Mesendoderm (in vitro differentiated cells): ENCODE results near the gene ANKS3.
A peak's percentile ranks its signal among the peaks of the same experiment; 100 is the strongest.

Source experiments
- DNase-seq: peaks from one replicate; pipeline ENCODE4 v3.0.0; 2013
- H2AK5ac ChIP-seq: 2 replicates; pipeline ENCODE4 v1.6.1; 2013; ENCODE audit warnings: low read length, inconsistent platforms
- H2BK120ac ChIP-seq: 2 replicates; pipeline ENCODE4 v1.6.1; 2013; ENCODE audit warnings: low read depth, mild to moderate bottlenecking, low read length, moderate library complexity, mixed read lengths
- H2BK15ac ChIP-seq: replicated peaks from 2 replicates; pipeline ENCODE4 v1.6.1; 2013; ENCODE audit warnings: low read depth, mild to moderate bottlenecking, moderate library complexity
- H2BK5ac ChIP-seq: 2 replicates; pipeline ENCODE4 v1.6.1; 2013; ENCODE audit warnings: low read length, inconsistent platforms
- H3K18ac ChIP-seq: 2 replicates; pipeline ENCODE4 v1.6.1; 2013; ENCODE audit warnings: mild to moderate bottlenecking, low read length, mixed read lengths
- H3K23ac ChIP-seq: one replicate; pipeline ENCODE4 v1.6.1; 2013; ENCODE audit warnings: low read length
- H3K27ac ChIP-seq: 2 replicates; pipeline ENCODE4 v1.5.1; 2013; ENCODE audit warnings: low read depth, mild to moderate bottlenecking, inconsistent platforms, low read length, moderate library complexity
- H3K27me3 ChIP-seq: 2 replicates; pipeline ENCODE4 v1.6.1; 2013; ENCODE audit warnings: low read length, control low read depth, mild to moderate bottlenecking, inconsistent platforms; ENCODE audit not compliant: insufficient read depth, poor library complexity
- H3K36me3 ChIP-seq: 2 replicates; pipeline ENCODE4 v1.6.1; 2013; ENCODE audit warnings: low read length, inconsistent platforms; ENCODE audit not compliant: control insufficient read depth, insufficient read depth
- H3K4ac ChIP-seq: one replicate; pipeline ENCODE4 v1.6.1; 2013; ENCODE audit warnings: low read depth, mild to moderate bottlenecking, low read length, moderate library complexity
- H3K4me1 ChIP-seq: 2 replicates; pipeline ENCODE4 v1.6.1; 2013; ENCODE audit warnings: low read depth, low read length, inconsistent platforms; ENCODE audit not compliant: control insufficient read depth
- H3K4me2 ChIP-seq: 2 replicates; pipeline ENCODE4 v1.6.1; 2013; ENCODE audit warnings: low read length
- H3K4me3 ChIP-seq: 2 replicates; pipeline ENCODE4 v1.5.1; 2013; ENCODE audit warnings: mild to moderate bottlenecking, low read length
- H3K56ac ChIP-seq: one replicate; pipeline ENCODE4 v1.6.1; 2013; ENCODE audit warnings: low read length
- H3K79me1 ChIP-seq: 2 replicates; pipeline ENCODE4 v1.6.1; 2013; ENCODE audit warnings: low read length, inconsistent platforms
- H3K79me2 ChIP-seq: 2 replicates; pipeline ENCODE4 v1.6.1; 2013; ENCODE audit warnings: mild to moderate bottlenecking, low read length; ENCODE audit not compliant: control insufficient read depth, insufficient read depth
- H3K9ac ChIP-seq: 2 replicates; pipeline ENCODE4 v1.6.1; 2013; ENCODE audit warnings: low read length, inconsistent platforms
- H4K5ac ChIP-seq: one replicate; pipeline ENCODE4 v1.6.1; 2013; ENCODE audit warnings: low read length
- H4K8ac ChIP-seq: one replicate; pipeline ENCODE4 v1.6.1; 2013; ENCODE audit warnings: low read depth, mild to moderate bottlenecking, control low read depth, low read length, moderate library complexity
- WGBS: extraction: QIAGEN DNeasy Blood & Tissue Kit; methylation state at CpG from one replicate; pipeline ENCODE4 v1.1.7; 2013; ENCODE audit warnings: low lambda C conversion rate, missing lambda C conversion rate; ENCODE audit not compliant: insufficient coverage; ENCODE audit errors: extremely low coverage; 5-methylcytosine and 5-hydroxymethylcytosine counted together

The ANKS3 gene

DNA sequence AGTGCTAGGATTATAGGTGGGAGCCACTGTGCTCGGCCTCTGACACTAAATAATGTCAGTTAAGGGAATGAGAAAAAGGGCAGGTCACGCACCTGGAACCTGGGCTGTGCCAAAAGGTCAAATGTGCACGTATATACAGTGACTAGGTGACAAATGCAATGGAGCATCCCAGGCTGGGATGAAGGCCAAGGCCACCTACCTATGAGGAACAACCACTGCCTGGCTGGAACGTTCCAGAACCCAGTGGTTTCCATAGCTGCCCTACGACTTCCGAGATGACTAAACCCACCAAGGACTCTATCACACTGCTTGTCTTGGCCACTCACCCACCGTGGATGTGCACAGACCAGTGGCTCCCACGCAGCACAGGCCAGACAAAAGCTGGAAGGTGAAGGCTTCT, 16.8 kb upstream of the ANKS3 start:
- Histone ChIP-seq H2BK15ac (no peak overlapping the region), H4K5ac (no peak overlapping the region), H2BK120ac (no peak overlapping the region), H4K8ac (no peak overlapping the region), H3K56ac (no peak overlapping the region), H3K27ac (no peak overlapping the region), H3K18ac (no peak overlapping the region), H3K23ac (no peak overlapping the region), H3K9ac (no peak overlapping the region), H3K4me2 (no peak overlapping the region), H3K4me3 (no peak overlapping the region), H3K79me2 (no peaks in the 10 kb centered on the region), H2AK5ac (no peak overlapping the region), H3K36me3 (peaks cover 8% of the 10 kb centered on the region), H3K27me3 (no peaks in the 10 kb centered on the region), H3K79me1 (peaks cover 2% of the 10 kb centered on the region), H3K4me1 (no peaks in the 10 kb centered on the region), H3K4ac (no peak overlapping the region), H2BK5ac (no peak overlapping the region)
- no CpG with 5 or more reads among the region's 8 CpGs for WGBS
- no peak for DNase-seq

GRCh38 chr16:4749700-4750257, 15.7 kb upstream of the ANKS3 start:
- no peaks in the 10 kb centered on the region for H3K79me1 ChIP-seq
- H3K23ac ChIP-seq = no peak overlapping the region
- DNase-seq = no peak
- no peak overlapping the region for H4K8ac ChIP-seq
- H3K56ac ChIP-seq = no peak overlapping the region
- no peak overlapping the region for H3K9ac ChIP-seq
- H3K79me2 ChIP-seq = no peaks in the 10 kb centered on the region
- no peak overlapping the region for H3K4ac ChIP-seq
- H2AK5ac ChIP-seq = no peak overlapping the region
- no peak overlapping the region for H2BK15ac ChIP-seq
- H3K27ac ChIP-seq = no peak overlapping the region
- WGBS = no CpG with 5 or more reads among the region's 10 CpGs
- no peak overlapping the region for H2BK5ac ChIP-seq
- H3K4me1 ChIP-seq = no peaks in the 10 kb centered on the region
- H2BK120ac ChIP-seq = no peak overlapping the region
- no peak overlapping the region for H3K18ac ChIP-seq
- no peaks in the 10 kb centered on the region for H3K27me3 ChIP-seq
- peaks cover 6% of the 10 kb centered on the region for H3K36me3 ChIP-seq
- H4K5ac ChIP-seq = no peak overlapping the region
- no peak overlapping the region for H3K4me3 ChIP-seq
- H3K4me2 ChIP-seq = no peak overlapping the region

- Histone ChIP-seq H3K27ac (no peak overlapping the region), H4K5ac (no peak overlapping the region), H3K9ac (no peak overlapping the region), H2BK120ac (no peak overlapping the region), H3K18ac (no peak overlapping the region), H2BK15ac (no peak overlapping the region), H3K79me2 (no peaks in the 10 kb centered on the region), H3K27me3 (no peaks in the 10 kb centered on the region), H3K4me3 (no peak overlapping the region), H3K4me2 (no peak overlapping the region), H4K8ac (no peak overlapping the region), H2AK5ac (no peak overlapping the region), H3K4me1 (no peaks in the 10 kb centered on the region), H3K56ac (no peak overlapping the region), H3K36me3 (peaks cover 4% of the 10 kb centered on the region), H3K4ac (no peak overlapping the region), H2BK5ac (no peak overlapping the region), H3K23ac (no peak overlapping the region), H3K79me1 (no peaks in the 10 kb centered on the region)
- DNase-seq = no peak
- WGBS = no CpG with 5 or more reads among the region's 16 CpGs
These were observed 14.8 kb upstream of the ANKS3 start for GRCh38 chr16:4748682-4749411.

DNA sequence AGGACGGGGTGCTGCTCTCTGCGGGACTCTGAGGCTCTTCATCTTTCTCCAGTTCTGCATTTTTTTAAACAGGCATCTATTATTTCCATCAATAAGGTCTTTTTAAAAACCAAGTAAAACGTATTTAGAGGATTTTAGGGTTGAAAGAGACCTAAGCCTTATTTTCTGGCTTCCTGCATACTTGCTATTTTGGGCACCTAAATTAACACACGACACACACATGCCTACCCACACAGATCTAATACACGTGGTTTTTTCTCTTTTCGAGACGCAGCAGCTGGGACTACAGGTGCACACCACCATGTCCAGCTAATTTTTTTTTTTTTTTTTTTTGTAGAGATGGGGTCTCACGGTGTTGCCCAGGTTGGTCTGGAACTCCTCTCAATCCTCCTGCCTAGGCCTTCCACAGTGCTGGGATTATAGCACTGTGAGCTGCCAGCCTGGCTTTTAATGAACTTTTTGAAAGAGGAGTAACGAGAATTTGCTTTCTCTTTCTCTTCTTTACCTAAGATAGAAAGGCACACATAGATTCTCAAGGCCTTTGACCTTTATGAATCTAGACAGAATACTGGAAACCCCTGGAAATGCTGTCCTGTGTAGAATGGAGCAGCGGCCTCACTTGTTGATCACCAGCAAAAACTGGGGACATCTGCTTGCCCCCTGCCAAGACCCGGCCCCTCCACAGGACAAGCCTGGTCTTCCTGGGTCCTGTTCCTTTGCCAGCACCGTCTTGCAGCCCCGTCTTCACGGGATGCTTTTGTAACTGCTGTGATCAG, 14.0 kb upstream of the ANKS3 start:
- no peak overlapping the region for H4K5ac ChIP-seq
- H4K8ac ChIP-seq = no peak overlapping the region
- H3K23ac ChIP-seq = no peak overlapping the region
- H3K36me3 ChIP-seq = peaks cover 3% of the 10 kb centered on the region
- no peak overlapping the region for H2BK5ac ChIP-seq
- H3K79me1 ChIP-seq = no peaks in the 10 kb centered on the region
- no peak for DNase-seq
- no peak overlapping the region for H3K18ac ChIP-seq
- no peak overlapping the region for H3K9ac ChIP-seq
- WGBS = no CpG with 5 or more reads among the region's 14 CpGs
- no peaks in the 10 kb centered on the region for H3K79me2 ChIP-seq
- no peak overlapping the region for H3K4ac ChIP-seq
- no peaks in the 10 kb centered on the region for H3K27me3 ChIP-seq
- no peak overlapping the region for H3K27ac ChIP-seq
- H2BK120ac ChIP-seq = no peak overlapping the region
- no peak overlapping the region for H3K4me3 ChIP-seq
- no peaks in the 10 kb centered on the region for H3K4me1 ChIP-seq
- no peak overlapping the region for H3K4me2 ChIP-seq
- H2BK15ac ChIP-seq = no peak overlapping the region
- H3K56ac ChIP-seq = no peak overlapping the region
- H2AK5ac ChIP-seq = no peak overlapping the region

DNA sequence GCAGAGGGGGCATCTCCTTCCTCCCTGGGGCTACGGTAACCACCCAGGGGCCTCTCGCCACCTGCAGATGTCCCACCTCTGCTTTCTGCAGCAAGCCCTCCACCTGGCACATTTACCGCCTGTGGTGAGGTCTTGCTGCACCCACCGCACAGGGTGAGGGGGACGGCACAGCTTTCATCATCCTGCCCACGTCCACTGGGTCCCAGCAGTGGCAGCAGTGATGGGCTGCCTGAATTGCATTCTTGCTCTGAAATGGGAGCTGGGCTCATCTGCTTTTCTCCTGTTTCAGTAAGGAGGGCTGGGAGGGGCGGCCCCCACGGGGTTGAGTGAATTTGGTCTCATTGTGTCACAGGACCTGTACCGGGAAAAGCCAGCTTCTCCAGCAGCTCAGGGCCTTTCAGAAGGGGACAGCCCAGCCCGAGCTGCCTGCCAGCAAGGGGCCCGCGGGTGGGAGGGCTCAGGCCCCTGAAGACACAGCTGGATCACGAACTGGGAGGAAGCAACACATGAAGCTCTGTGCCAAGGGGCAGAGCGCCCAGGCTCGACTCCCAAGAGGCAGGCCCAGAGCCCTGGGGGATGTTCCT, 13.0 kb upstream of the ANKS3 start:
- H3K4ac ChIP-seq = no peak overlapping the region
- no peak overlapping the region for H3K27ac ChIP-seq
- no peaks in the 10 kb centered on the region for H3K79me2 ChIP-seq
- H3K27me3 ChIP-seq = no peaks in the 10 kb centered on the region
- no peak overlapping the region for H2BK120ac ChIP-seq
- no peak overlapping the region for H2BK5ac ChIP-seq
- no CpG with 5 or more reads among the region's 15 CpGs for WGBS
- DNase-seq = no peak
- H2BK15ac ChIP-seq = no peak overlapping the region
- no peaks in the 10 kb centered on the region for H3K79me1 ChIP-seq
- no peaks in the 10 kb centered on the region for H3K4me1 ChIP-seq
- H4K8ac ChIP-seq = no peak overlapping the region
- H2AK5ac ChIP-seq = no peak overlapping the region
- no peak overlapping the region for H4K5ac ChIP-seq
- peaks cover 3% of the 10 kb centered on the region for H3K36me3 ChIP-seq
- H3K4me2 ChIP-seq = no peak overlapping the region
- no peak overlapping the region for H3K9ac ChIP-seq
- no peak overlapping the region for H3K18ac ChIP-seq
- H3K4me3 ChIP-seq = no peak overlapping the region
- no peak overlapping the region for H3K23ac ChIP-seq
- H3K56ac ChIP-seq = peak overlapping the region; percentile 7
